ENCODE data around the gene MAJIN.
"Not testable (repeated sequence)": the region's sequence is repeated elsewhere in the genome, so short reads cannot be mapped to it uniquely, and the experiment has no call there.

Gene MAJIN

GRCh38 chr11:64989416-64989815, 17.5 kb upstream of the MAJIN start:
- DNase-seq, result no peak

- no peak for DNase-seq
These were observed 16.3 kb upstream of the MAJIN start for GRCh38 chr11:64987998-64988854.

GRCh38 chr11:64983339-64983738, 11.4 kb upstream of the MAJIN start:
- not testable (repeated sequence) for DNase-seq

- no peak for DNase-seq
These were observed 4.7 kb upstream of the MAJIN start for GRCh38 chr11:64976651-64977050.

- DNase-seq, result no peak
These were observed 2.2 kb upstream of the MAJIN start for GRCh38 chr11:64974124-64974523.

GRCh38 chr11:64970731-64971151, 1.2 kb downstream of the MAJIN start:
- no peak for DNase-seq

GRCh38 chr11:64969209-64969608, 2.7 kb downstream of the MAJIN start:
- no peak for DNase-seq

GRCh38 chr11:64967375-64967774, 4.5 kb downstream of the MAJIN start:
- no peak for DNase-seq

GRCh38 chr11:64963072-64963631, 8.8 kb downstream of the MAJIN start:
- no peak for DNase-seq

GRCh38 chr11:64960719-64961118, 11.2 kb downstream of the MAJIN start:
- no peak for DNase-seq

- DNase-seq, result no peak
These were observed 12.4 kb downstream of the MAJIN start for GRCh38 chr11:64959498-64959897.

GRCh38 chr11:64954201-64954600, 17.7 kb downstream of the MAJIN start:
- no peak for DNase-seq

- DNase-seq, result no peak
These were observed 20.4 kb downstream of the MAJIN start for GRCh38 chr11:64951529-64951928.

- DNase-seq, result no peak
These were observed 24.6 kb downstream of the MAJIN start for GRCh38 chr11:64947208-64947814.

- no peak for DNase-seq
These were observed 35.4 kb downstream of the MAJIN start for GRCh38 chr11:64936539-64936938.

GRCh38 chr11:64935359-64936081, 36.4 kb downstream of the MAJIN start, which contains the start of gene GPHA2:
Gene GPHA2, minus strand, starts transcription at chr11:64935893. Its CDS starts 433 bp downstream, at chr11:64935460.
- no peak for DNase-seq

GRCh38 chr11:64934682-64935358, 37.1 kb downstream of the MAJIN start:
- no peak for DNase-seq

- no peak for DNase-seq
These were observed 37.8 kb downstream of the MAJIN start for GRCh38 chr11:64933935-64934681.

- DNase-seq, result no peak
These were observed 38.5 kb downstream of the MAJIN start for GRCh38 chr11:64933213-64933934.

GRCh38 chr11:64932324-64932723, 39.6 kb downstream of the MAJIN start:
- DNase-seq, result no peak

- no peak for DNase-seq
These were observed 40.6 kb downstream of the MAJIN start for GRCh38 chr11:64931290-64931689.
